ENCODE data around the gene BCDIN3D.

DNA sequence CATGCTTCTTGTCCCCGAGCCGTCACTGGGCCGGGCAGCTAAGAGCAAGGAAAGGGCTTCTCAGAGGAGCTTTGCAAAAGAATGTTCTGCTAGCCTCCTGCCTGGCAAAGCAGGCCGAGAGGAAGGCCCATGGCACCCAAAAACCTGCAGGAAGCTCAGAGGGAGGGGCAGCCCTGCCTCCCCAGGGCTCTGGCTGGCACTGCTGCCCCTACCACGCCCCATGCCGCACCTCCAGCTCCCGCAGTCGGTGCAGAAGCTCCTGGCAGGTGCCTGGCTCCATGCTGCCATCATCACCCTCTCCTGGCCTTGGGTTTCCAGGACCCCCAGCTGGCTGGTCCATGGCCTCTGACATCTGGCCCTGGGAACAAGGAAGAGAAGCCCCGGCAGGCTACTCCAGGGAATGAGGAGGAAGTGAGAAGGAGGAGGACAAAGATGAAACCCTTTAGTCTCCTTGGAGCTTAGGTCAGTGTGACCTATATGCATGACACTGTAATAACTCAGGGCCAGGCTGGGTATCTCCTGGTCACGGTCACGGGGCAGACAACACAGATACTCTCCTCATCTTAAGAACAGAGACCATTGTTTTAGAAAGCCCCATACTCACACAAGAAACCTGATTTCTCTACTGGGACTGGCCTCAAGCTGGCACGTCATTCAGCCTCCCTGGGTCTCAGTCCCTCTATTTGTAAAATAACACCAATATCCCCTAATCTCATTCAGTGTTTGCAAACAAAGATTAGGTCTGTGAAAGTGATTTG lies 39.0 kb downstream of the BCDIN3D start:
- TF ChIP-seq, protein P1, sequence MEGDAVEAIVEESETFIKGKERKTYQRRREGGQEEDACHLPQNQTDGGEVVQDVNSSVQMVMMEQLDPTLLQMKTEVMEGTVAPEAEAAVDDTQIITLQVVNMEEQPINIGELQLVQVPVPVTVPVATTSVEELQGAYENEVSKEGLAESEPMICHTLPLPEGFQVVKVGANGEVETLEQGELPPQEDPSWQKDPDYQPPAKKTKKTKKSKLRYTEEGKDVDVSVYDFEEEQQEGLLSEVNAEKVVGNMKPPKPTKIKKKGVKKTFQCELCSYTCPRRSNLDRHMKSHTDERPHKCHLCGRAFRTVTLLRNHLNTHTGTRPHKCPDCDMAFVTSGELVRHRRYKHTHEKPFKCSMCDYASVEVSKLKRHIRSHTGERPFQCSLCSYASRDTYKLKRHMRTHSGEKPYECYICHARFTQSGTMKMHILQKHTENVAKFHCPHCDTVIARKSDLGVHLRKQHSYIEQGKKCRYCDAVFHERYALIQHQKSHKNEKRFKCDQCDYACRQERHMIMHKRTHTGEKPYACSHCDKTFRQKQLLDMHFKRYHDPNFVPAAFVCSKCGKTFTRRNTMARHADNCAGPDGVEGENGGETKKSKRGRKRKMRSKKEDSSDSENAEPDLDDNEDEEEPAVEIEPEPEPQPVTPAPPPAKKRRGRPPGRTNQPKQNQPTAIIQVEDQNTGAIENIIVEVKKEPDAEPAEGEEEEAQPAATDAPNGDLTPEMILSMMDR (IDR thresholded peaks at IDR 0.05; ENCODE audit: extremely low read depth in 1 of 2, insufficient read depth in 1 of 2, low read depth in 1 of 2, low read length in 2 of 2) = no peak
- TF ChIP-seq POLR2AphosphoS5 (IDR thresholded peaks at IDR 0.05; ENCODE audit: insufficient read depth, low read depth, low read length) = no peak
- TF ChIP-seq POLR2A (IDR thresholded peaks at IDR 0.05; ENCODE audit: low read depth, low read length) = no peak
- TF ChIP-seq JUN (IDR thresholded peaks at IDR 0.05; ENCODE audit: borderline replicate concordance, insufficient read depth, insufficient read length, low read depth) = no peak
- TF ChIP-seq, protein P2, sequence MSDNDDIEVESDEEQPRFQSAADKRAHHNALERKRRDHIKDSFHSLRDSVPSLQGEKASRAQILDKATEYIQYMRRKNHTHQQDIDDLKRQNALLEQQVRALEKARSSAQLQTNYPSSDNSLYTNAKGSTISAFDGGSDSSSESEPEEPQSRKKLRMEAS (IDR thresholded peaks at IDR 0.05; ENCODE audit: insufficient read depth, insufficient read length) = no peak
- TF ChIP-seq EZH2 (IDR thresholded peaks at IDR 0.05; ENCODE audit: borderline replicate concordance, low read depth, low read length, severe bottlenecking) = no peak
- TF ChIP-seq GATA2 (IDR thresholded peaks at IDR 0.05; ENCODE audit: insufficient read depth, insufficient read length, low read depth, low read length) = no peak
- TF ChIP-seq MYC (IDR thresholded peaks at IDR 0.05; ENCODE audit: low read depth, low read length) = no peak
- no peak for TF ChIP-seq FOS (IDR thresholded peaks at IDR 0.05; ENCODE audit: borderline replicate concordance, insufficient read depth, low read length)
